ENCODE results near the gene TPCN2. TPM values are rescaled to one million over a fixed set of nuclear protein-coding genes. Genes with fewer than 3 reads are reported as not detected.

The TPCN2 gene
- total and polyA plus RNA-seq, 4 donors, result 6.4 to 20.8 (median 12.1) TPM

DNA sequence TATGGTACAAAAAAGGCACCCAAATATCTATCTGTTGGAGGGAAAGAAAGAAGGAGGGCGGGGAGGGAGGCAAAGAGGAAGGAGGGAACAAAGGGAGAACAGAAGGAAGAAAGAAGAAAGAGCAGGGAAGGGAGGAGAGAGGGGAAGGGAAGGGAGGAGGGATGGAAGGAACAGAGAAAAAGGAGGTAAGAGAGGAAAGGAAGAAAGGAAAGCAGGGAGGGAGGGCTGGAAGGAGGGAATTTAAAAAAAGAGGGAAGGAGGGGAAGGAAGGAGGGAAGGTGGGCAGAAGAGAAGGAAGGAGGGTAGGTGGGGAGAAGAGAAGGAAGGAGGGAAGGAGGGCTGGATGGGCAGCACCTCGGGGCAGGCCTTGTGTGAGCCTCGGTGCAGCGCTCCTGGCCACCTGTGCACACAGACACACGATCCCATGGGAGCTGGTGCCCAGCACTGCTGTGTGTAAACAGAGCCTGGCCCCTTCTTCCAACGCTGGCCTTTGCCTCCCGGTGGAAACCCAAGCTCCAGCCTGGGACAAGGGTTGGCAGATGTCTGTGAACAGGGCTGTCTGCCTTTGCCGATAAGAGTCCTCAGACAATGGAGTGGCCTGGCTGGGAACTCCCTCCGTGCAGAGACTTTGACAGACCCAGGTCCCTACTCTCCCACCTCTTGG, 130.2 kb downstream of the TPCN2 start:
- Histone ChIP-seq H3K27me3 (ENCODE audit: control insufficient read depth in 4 of 4, insufficient read depth in 4 of 4, low read length in 3 of 4) (no peaks in the 10 kb centered on the region), H3K4me3 (ENCODE audit: low read depth in 1 of 3, low read length in 3 of 3) (no peak overlapping the region), H3K9ac (ENCODE audit: low read depth in 1 of 2, low read length in 2 of 2) (no peak overlapping the region), H3K9me3 (ENCODE audit: control insufficient read depth in 4 of 4, low read length in 3 of 4) (no peaks in the 10 kb centered on the region), H3K27ac (ENCODE audit: low read depth in 1 of 2, low read length in 2 of 2) (no peak overlapping the region), H3K36me3 (ENCODE audit: control insufficient read depth in 4 of 4, insufficient read depth in 3 of 4, low read depth in 1 of 4, low read length in 3 of 4) (no peaks in the 10 kb centered on the region), H3K4me1 (ENCODE audit: control insufficient read depth in 4 of 4, insufficient read depth in 4 of 4, low read length in 3 of 4) (no peaks in the 10 kb centered on the region)
- DNase-seq (ENCODE audit: low spot score), result no peak
- 58% methylated on average over 9 of the region's 9 CpGs for WGBS
- TF ChIP-seq SP1 (IDR thresholded peaks at IDR 0.05) (no peak), HNF4G (IDR thresholded peaks at IDR 0.05) (no peak), ATF3 (IDR thresholded peaks at IDR 0.05) (no peak), HNF4A (conservative IDR thresholded peaks at IDR 0.05) (no peak), JUND (IDR thresholded peaks at IDR 0.05) (no peak), NR2F2 (IDR thresholded peaks at IDR 0.05) (no peak), FOXA2 (IDR thresholded peaks at IDR 0.05) (no peak), RXRA (IDR thresholded peaks at IDR 0.05) (no peak), CTCF (IDR thresholded peaks at IDR 0.05; ENCODE audit: low read depth, low read length, missing input control) (no peak), YY1 (IDR thresholded peaks at IDR 0.05) (no peak), TAF1 (conservative IDR thresholded peaks at IDR 0.05) (no peak), FOXA1 (IDR thresholded peaks at IDR 0.05) (no peak), GABPA (IDR thresholded peaks at IDR 0.05 in 1 of 2, conservative IDR thresholded peaks at IDR 0.05 in 1 of 2) (no peak), RAD21 (IDR thresholded peaks at IDR 0.05) (no peak)
- TF ChIP-seq, protein P1, sequence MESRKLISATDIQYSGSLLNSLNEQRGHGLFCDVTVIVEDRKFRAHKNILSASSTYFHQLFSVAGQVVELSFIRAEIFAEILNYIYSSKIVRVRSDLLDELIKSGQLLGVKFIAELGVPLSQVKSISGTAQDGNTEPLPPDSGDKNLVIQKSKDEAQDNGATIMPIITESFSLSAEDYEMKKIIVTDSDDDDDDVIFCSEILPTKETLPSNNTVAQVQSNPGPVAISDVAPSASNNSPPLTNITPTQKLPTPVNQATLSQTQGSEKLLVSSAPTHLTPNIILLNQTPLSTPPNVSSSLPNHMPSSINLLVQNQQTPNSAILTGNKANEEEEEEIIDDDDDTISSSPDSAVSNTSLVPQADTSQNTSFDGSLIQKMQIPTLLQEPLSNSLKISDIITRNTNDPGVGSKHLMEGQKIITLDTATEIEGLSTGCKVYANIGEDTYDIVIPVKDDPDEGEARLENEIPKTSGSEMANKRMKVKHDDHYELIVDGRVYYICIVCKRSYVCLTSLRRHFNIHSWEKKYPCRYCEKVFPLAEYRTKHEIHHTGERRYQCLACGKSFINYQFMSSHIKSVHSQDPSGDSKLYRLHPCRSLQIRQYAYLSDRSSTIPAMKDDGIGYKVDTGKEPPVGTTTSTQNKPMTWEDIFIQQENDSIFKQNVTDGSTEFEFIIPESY (IDR thresholded peaks at IDR 0.05), result no peak
- TF ChIP-seq, protein P2, sequence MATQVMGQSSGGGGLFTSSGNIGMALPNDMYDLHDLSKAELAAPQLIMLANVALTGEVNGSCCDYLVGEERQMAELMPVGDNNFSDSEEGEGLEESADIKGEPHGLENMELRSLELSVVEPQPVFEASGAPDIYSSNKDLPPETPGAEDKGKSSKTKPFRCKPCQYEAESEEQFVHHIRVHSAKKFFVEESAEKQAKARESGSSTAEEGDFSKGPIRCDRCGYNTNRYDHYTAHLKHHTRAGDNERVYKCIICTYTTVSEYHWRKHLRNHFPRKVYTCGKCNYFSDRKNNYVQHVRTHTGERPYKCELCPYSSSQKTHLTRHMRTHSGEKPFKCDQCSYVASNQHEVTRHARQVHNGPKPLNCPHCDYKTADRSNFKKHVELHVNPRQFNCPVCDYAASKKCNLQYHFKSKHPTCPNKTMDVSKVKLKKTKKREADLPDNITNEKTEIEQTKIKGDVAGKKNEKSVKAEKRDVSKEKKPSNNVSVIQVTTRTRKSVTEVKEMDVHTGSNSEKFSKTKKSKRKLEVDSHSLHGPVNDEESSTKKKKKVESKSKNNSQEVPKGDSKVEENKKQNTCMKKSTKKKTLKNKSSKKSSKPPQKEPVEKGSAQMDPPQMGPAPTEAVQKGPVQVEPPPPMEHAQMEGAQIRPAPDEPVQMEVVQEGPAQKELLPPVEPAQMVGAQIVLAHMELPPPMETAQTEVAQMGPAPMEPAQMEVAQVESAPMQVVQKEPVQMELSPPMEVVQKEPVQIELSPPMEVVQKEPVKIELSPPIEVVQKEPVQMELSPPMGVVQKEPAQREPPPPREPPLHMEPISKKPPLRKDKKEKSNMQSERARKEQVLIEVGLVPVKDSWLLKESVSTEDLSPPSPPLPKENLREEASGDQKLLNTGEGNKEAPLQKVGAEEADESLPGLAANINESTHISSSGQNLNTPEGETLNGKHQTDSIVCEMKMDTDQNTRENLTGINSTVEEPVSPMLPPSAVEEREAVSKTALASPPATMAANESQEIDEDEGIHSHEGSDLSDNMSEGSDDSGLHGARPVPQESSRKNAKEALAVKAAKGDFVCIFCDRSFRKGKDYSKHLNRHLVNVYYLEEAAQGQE (IDR thresholded peaks at IDR 0.05), result no peak
- TF ChIP-seq, protein P3, sequence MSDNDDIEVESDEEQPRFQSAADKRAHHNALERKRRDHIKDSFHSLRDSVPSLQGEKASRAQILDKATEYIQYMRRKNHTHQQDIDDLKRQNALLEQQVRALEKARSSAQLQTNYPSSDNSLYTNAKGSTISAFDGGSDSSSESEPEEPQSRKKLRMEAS (IDR thresholded peaks at IDR 0.05), result no peak
